Amniotic stem cell (primary cell): ENCODE measurements around the gene SNAP91.
A peak's percentile ranks its signal among the peaks of the same experiment; 100 is the strongest.
"Not testable (repeated sequence)": the region's sequence is repeated elsewhere in the genome, so short reads cannot be mapped to it uniquely, and the experiment has no call there.

ENCODE experiments used
- DNase-seq: peaks from one replicate; lab custom pipeline; 2025; lab: John Stamatoyannopoulos, UW

Gene SNAP91

DNA sequence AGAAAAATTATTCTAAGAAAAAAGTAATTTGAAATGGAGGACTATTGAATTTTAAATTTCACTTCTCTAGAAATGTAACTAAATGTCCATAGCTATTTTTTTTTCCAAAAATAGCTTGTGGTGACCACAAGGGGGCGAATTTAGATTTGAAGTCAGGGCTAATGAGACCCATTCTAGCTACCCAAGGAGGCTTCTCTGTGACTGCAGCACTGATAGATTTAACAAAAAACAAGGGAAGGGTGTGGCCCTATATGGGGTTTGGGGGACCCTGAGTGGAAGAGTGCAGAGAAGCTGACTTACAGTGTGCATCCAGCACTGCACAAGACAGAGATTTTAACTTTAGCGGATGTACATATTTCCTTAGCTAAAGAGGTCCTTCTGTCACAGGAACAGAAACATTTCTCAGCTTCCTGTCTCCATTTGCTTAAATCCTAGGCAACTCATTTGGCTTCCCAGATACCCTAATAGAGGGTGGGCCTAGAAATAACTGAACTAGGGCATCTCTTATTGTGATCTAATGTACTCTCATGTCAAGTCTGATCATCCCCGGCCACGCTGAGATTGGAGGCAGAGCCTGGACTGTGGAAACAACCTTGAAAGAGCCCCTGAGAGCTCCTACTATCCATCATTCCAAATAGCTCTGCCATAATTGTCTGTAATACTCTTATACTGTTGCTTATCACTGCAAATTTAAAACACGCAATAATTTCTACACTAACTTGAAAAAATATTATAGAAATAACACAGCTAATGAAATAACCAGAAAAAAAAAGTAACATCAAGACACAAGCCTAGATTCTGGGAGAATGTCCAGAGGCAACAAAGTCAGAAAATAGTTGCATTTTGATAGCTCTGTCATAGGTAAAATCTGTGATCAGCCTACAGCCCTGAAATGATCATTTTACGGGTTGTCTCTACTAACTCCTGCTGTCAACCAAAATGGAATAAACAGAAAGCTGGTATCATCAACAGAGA is 93.6 kb downstream of the SNAP91 start:
- DNase-seq, result peak; percentile 10

DNA sequence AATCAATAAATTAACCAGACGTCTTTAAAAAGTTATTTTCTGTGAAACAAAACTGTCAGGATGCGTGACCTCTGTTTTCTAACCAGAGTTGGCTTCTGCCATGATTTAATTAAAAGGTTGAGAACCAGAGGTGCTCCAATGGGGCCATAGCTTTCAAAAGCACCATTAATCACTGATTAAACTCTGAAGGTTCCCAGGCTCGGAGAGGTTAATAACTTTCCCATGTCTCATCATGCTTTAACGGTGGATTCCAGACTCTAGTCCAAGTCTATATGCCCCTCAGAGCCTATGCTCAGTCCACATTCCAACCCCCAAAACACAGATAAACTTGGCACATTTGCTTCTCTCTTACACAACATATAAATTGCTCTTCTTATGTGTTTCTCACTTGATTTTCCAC is 95.5 kb downstream of the SNAP91 start:
- DNase-seq, result no peak

DNA sequence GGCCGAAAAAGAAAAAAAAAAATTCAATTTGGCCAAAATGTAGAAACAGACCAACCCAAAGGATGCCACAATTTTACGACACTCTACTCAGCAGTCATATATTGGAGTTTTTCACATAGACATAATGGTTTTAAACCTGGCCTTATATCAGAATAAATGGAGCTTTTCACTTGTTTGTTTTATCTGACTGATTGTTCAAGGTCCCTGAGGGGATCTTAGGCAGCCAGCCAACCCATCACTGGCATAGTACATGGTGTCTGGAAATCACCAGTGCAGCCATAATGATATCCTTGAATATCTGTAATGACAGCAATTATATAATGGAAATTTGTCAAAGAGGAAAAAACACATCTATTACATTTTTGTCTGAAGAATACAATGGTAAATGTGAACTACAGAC is 99.7 kb downstream of the SNAP91 start:
- DNase-seq, result no peak

DNA sequence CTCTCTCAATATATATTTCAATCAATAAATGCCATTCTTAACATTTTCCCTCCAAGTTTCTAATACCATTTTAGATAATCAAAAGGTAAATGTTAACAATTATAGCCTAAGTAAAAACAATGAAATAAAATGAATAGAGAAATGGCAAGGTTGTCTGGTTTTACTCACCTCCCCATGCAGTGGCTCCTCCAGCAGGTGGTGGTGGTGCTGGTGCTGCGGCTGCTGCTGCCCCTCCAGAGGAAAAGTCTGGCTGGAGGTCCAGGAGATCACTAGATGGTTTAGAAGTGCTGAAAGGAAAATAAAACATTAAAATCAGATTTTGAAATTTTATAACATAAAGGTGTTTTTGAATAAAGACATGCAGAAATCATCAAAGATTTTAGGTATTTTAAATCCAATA is 103.4 kb downstream of the SNAP91 start:
- no peak for DNase-seq

DNA sequence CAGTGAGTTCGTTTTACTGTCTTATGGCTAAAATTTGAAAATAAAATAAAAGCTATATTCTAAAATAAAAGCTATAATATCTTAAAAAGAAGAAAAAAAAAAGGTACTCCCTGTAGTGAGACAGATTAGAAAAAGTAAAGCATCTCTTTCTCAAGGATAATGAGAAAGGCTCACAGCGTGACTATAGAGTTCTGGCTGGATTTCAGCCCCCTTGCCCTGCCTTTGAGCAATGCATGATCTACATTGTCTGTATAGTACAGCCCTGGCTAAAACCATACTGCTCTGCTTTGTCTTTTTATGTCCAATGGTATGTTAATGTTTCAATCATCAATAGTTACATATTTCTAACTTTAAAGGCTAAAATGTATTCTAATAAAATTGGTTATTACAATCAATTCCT is 105.3 kb downstream of the SNAP91 start:
- DNase-seq, result no peak

DNA sequence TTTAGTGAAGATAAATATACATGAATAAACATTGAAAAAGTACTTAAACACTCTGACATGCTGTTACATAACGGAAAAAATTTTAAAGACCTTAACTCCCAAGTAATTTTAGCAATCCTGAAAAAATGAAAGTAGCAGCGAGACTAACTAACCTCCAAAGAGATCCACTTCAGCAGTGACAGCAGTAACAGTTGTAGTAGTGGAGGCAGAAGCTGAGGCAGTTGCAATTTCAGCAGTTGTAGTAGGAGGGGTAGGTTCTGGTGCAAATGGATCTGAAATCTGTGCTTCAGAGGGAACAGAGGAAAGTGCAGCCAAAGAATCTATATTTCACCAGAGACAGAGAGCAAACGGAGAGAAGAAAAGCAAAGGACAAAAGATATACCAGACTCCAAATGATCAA is 107.8 kb downstream of the SNAP91 start:
- no peak for DNase-seq

DNA sequence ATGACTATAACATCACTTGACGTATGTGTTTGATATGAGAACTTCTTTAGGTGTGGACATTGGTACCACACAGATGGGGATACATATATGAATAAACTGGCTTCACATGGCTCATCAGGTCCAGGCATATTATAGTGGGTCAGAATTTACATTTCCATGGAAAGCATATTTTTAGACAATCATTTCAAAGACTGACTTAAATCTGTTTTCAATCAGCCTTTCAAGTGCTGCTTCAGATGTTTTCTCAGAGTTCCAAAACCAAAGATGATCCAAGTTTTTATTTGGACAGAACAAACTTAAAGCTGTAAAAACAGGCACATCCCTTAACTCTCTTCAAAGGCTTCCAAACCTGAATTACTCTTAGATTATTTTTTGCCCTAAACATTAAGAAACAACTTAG is 108.4 kb downstream of the SNAP91 start:
- DNase-seq, result no peak

DNA sequence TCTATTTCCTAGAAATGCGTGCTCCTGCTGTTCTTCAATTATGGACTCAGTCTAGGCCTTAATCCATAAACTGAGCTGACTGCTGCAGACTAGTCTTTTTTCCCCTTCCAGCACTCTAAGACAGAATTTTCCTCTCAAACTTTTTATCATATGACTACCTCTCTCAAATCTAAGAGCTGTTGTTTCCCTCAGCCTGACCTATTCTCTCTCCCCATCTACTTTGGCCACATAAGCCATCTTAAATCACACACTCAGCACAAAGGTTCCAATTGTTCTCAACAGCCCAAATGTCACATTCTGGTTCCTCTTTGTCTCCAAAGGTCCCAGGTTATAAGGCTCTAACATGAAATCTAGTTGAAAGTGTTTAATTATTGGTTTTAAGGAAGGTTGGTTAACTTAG is 111.4 kb downstream of the SNAP91 start:
- DNase-seq, result no peak

DNA sequence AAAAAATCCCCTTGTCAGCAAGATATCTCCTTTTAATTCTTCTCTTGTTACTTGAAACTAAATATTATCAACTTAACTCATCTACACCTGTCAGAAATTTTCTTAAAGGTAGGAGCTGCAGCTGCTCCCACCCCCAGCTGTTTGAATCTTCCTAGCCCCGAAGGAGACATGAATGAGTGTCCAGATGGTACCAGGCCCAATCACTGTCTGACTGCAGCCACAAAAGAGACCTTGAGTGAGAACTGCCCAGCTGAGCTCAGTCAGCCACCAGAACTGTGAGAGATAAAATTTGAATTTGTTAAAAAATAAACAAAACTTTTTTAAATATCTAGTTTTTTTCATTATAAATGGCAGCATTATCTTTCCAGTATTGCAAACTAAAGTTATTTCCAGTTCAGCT is 111.8 kb downstream of the SNAP91 start:
- no peak for DNase-seq

DNA sequence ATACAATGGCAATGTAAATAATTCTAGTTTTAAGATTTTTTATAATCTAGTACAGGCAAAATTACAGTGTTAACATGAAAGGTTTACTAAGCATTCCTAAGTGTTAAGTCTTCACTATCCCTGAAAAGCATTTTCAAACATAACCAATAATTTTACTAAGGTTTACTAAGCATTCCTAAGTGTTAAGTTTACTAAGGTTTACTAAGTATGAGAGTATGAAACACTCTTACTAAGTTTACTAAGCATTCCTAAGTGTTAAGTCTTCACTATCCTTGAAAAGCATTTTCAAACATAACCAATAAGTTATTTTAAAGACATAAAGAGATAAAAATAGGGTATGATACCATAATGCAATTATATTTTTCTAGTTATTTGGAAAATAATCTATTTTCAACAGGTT is 114.0 kb downstream of the SNAP91 start:
- DNase-seq, result no peak

DNA sequence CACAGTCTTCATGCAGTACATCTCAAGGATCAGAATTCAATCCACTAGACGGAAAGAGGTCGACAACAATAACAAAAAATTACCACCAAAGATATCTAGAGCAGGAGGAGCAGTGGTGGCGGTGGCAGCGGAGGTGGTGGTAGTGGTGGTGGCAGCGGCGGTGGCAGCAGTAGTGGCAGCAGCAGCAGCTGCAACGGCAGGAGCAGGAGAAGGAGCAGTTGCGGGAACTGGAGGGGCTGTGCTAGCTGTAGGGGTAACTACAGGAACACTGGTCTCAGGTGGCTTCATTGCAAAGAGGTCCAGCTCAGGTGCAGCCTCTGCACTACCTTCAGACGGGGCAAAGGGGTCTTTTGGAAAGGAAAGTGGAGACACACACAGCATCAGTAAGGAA is 115.5 kb downstream of the SNAP91 start:
- DNase-seq, result no peak

DNA sequence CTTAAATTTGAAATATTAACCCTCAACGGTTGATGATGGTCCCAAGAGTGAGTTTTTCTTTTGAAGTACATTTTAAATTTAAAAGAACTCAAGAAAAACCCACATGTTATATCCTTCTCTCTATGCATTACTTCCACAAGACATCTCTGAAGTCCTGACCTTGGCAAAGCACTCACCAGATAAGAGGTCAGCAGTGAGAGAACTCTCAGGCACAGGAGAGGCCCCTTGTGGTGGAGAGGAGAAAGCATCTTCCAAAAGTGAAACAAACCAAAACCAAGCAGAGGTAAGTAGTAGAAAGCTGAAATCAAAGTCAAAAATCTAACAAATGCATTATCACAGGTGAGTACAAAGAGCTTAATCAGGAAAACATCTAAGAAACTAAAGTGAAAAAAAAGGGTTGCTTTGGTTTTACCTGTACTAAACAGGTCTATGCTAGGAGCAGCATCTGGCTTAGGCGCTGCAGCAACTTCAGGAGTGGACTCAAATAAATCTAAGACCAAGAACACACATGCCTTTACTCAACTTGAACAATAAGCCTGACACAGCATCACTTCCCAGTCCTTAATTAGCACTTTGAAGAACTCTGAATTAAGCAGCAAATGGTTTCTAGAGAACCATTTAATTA is 116.0 kb downstream of the SNAP91 start:
- DNase-seq, result no peak

DNA sequence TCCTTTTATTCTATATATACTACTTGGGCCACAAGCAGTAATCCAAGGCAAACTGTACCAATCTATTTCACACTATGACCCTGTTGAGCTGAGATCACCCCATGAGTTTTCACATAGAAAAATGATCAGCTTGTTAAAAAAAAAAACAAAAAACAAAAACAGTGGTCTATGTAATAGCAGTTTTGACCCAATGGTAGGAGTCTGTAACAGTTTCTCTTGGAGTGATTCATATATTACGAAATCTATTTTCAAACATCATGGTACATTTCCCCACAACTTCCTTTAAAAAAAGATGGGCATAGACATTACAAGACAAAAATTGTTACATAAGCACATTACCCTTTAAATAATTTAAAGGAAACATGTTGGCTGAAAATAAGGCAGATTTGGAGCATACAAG is 118.5 kb downstream of the SNAP91 start:
- no peak for DNase-seq

DNA sequence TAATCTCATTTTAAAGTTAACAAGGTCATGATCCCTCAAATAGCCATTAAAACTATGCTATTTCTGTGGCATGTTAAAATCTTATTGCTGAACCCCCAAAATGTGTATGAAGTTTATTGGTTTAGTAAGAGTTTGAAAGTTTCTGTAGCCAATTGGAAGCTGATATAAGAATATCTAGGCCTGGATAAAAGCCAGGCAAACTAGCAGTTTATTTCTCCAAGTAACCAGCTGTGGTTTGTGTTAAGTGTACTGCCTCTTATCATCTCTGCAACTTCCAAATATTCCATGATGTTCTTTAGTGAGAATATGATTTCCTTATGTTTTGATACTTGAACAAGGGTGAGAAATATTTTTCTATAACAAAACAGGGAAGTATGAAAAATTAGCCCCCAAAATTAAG is 119.8 kb downstream of the SNAP91 start:
- DNase-seq, result no peak

DNA sequence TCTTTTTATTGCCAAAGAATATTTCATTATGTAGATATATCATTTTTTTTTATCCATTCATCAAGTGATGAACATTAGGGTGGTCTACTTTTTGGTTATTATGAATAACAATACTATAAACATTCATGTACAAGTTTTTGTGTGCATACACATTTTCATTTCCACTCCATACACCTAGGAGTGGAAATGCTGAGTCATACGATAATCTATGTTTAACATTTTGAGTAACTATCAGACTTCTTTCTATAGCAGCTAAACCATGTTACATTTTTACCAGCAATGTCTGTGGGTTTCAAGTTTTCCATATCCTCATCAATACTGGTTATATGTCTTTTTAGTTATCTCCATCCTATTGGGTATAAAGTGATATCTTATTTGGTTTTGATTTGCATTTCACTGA is 130.8 kb downstream of the SNAP91 start:
- no peak for DNase-seq

DNA sequence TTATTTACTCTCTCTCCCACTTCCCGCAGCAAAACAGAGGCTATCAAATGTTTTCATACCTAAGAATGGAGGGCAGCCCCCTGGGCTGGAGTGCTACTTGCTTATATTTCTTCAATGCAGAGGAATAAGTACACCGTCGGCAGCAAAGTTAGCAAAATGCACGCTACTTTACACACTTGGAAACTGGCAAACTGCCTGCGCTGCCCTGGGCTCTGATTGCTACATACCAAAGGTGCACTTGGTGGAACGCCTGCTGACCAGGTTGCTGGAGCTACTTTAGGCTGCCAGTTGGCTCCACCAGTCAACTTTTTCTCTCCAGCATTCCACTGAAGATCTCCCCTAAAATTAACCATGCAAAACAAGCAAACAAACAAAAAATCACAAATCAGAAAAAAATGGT is 134.1 kb downstream of the SNAP91 start:
- DNase-seq, result no peak

DNA sequence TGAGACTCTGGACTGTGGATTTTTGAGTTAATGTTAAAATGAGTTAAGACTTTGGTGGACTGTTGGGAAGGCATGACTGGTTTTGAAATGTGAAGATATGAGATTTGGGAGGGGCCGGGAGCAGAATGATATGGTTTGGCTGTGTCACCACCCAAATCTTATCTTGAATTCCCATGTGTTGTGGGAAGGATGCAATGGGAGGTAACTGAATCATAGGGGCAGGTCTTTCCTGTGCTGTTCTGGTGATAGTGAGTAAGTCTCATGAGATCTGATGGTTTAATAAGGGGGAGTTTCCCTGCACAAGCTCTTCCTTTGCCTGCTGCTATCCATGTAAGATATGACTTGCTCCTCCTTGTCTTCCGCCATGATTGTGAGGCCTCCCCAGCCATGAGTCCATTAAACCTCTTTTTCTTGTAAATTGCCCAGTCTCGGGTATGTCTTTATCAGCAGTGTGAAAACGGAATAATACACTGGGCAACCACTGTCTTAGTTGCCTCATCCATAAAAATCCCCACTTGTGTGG is 137.2 kb downstream of the SNAP91 start:
- DNase-seq, result not testable (repeated sequence)

DNA sequence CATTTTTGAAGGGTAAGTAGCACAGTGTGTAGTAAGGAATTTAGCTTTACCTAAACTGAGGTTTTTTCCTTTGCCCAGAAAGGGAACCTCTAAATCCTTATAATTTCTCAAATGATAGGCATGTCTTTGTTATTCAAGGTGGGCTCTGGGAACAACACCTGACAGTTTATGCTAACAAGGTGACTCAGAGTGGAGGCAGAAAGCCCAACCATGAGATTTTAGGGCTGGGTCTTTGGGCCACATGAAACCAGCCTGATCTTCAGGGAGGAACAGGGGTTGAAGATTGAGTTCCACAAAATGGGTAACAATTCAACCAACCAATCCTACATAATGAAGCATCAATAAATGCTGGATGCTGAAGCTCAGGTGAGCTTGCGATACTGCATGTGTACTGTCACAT is 149.9 kb downstream of the SNAP91 start:
- no peak for DNase-seq

DNA sequence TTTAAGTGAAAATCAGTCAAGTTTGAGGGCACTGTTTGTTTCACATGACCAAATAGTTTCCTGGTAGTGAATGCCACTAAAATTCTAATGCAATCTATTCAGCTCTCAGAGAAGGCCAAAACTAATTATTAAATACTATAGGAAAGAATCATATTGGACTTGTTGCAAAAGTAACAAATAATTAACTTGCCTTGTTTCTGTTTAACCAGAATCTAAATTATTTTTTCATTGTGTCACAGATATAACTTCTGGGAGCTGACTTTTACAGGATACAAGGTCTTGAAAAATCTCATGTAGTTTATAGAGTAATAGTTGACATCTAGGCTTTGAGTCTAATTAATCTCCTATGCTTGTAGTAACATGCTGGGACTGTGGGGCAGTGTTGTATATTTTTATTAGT is 152.0 kb downstream of the SNAP91 start:
- DNase-seq, result no peak

DNA sequence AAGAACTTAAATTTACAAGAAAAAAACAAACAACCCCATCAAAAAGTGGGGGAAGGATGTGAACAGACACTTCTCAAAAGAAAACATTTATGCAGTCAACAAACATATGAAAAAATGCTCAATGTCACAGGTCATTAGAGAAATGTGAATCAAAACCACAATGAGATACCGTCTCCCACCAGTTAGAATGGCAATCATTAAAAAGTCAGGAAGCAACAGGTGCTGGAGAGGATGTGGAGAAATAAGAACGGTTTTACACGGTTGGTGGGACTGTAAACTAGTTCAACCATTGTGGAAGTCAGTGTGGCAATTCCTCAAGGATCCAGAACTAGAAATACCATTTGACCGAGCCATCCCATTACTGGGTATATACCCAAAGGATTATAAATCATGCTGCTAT is 157.2 kb downstream of the SNAP91 start:
- not testable (repeated sequence) for DNase-seq

DNA sequence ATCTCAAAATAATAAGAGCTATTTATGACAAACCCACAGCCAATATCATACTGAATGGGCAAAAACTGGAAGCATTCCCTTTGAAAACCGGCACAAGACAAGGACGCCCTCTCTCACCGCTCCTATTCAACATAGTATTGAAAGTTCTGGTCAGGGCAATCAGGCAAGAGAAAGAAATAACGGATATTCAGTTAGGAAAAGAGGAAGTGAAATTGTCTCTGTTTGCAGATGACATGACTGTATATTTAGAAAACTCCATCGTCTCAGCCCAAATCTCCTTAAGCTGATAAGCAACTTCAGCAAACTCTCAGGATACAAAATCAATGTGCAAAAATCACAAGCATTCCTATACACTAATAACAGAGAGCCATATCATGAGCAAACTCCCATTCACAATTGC is 158.4 kb downstream of the SNAP91 start:
- not testable (repeated sequence) for DNase-seq

DNA sequence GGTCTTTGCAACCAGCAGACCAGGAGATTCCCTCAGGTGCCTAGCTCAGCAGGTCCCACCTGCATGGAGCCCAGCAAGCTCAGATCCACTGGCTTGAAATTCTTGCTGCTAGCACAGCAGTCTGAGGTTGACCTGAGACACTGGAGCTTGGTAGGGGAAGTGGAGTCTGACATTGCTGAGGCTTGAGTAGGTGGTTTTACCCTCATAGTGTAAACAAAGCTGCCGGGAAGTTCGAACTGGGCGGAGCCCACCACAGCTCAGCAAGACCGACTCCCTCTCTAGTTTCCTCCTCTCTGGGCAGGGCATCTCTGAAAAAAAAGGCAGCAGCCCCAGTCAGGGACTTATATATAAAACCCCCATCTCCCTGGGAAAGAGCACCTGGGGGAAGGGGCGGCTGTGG is 162.3 kb downstream of the SNAP91 start:
- DNase-seq, result no peak

DNA sequence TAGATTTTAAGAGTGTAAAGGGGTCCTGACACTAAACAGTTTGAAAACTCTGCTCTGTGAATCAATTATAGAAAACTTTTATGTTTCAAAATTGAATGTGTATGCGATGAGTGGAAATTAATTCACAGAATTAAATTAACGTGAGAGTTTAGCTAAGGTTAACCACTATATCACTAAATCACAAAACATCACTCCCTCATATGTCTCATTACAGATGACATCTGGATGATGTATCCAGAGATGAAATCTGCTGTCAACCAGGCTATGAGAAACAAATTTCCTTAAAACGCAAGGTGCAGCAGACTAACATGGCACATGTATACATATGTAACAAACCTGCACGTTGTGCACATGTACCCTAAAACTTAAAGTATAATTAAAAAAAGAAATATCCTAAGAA is 169.2 kb downstream of the SNAP91 start:
- no peak for DNase-seq
